ENCODE data around the gene SLBP.
"Not testable (repeated sequence)": the region's sequence is repeated elsewhere in the genome, so short reads cannot be mapped to it uniquely, and the experiment has no call there.

Gene SLBP

DNA sequence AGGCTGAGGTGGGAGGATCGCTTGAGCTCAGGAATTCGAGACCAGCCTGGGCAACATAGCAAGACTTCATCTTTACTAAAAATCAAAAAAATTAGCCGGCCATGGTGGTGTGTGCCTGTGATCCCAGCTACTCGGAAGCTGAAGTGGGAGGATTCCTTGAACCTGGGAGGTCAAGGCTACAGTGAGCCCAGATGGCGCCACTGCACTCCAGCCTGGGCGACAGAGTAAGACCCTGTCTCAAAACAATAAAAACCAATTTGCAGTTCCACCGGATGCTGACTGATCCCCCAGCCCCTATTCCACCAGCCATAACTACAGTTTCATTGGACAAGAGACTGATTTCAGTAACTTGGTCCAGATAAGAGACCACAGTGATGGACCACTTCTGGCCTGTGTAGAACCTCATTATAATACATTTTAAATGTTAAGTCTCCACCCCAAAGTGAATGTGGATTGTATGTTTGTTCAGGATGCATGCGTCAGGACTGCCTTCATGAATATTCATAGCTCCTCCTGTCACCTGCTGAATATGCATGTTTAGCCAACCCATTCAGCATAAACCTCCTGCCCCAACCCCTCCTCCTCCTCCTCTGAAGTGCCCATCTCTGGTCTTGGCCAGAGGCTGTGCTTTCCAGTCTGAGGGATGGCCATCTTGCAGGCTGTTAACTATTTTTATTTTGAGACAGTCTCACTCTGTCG is 2.3 kb upstream of the SLBP start:
- Histone ChIP-seq H3K9ac (ENCODE audit: low read length) (peak overlapping the region; percentile 22), H3K27me3 (replicated peaks; ENCODE audit: control insufficient read depth, insufficient read depth, low read length) (no peaks in the 10 kb centered on the region), H3K4me3 (ENCODE audit: low read length) (no peak overlapping the region), H3K4me1 (ENCODE audit: control insufficient read depth, insufficient read depth, low read length) (peaks cover 29% of the 10 kb centered on the region), H3K36me3 (ENCODE audit: control insufficient read depth, insufficient read depth, low read length, severe bottlenecking) (peaks cover 15% of the 10 kb centered on the region), H3K9me3 (ENCODE audit: control insufficient read depth, low read length) (no peaks in the 10 kb centered on the region)
- DNase-seq (ENCODE audit: low read depth), result no peak

DNA sequence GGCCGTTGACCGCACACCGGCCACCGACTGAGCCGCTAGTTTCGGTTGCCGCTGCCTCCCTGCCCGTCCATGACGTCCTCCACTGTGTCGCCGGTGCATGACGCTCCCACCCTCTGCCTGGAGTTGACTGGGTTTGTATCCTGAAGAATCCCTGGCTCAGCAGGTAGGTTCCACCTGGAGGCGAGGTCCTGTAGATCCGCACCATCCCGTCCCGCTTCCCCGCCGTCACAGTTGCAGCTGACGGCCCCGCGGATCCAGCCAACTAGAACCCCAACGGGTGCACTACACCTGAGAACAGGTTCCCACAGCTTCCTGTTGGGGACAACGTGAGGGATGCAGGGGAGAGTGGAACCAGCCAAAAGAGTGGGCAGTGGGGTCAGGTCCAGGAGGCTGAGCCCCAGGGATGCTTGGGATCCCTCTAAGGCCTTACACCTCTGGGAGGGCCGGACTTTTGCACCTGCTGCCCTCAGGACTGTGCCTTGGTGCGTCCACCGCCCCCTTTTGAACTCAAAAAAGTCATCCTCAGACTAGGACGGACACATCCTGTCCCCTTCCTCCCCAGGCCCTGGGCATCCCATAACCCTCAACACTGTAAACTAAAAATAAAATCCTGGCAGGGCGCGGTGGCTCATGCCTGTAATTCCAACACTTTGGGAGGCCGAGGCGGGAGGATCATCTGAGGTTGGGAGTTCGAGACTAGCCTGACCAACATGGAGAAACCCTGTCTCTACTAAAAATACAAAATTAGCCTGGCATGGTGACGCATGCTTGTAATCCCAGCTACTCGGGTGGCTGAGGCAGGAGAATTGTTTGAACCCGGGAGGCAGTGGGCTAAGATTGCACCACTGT is 1.1 kb upstream of the SLBP start:
- peaks cover 22% of the 10 kb centered on the region for H3K4me1 ChIP-seq (ENCODE audit: control insufficient read depth, insufficient read depth, low read length)
- peak overlapping the region; percentile 93 for H3K9ac ChIP-seq (ENCODE audit: low read length)
- DNase-seq (ENCODE audit: low read depth), result no peak
- no peaks in the 10 kb centered on the region for H3K9me3 ChIP-seq (ENCODE audit: control insufficient read depth, low read length)
- peaks cover 13% of the 10 kb centered on the region for H3K36me3 ChIP-seq (ENCODE audit: control insufficient read depth, insufficient read depth, low read length, severe bottlenecking)
- peak overlapping the region; percentile 94 for H3K4me3 ChIP-seq (ENCODE audit: low read length)
- H3K27me3 ChIP-seq (replicated peaks; ENCODE audit: control insufficient read depth, insufficient read depth, low read length), result no peaks in the 10 kb centered on the region

DNA sequence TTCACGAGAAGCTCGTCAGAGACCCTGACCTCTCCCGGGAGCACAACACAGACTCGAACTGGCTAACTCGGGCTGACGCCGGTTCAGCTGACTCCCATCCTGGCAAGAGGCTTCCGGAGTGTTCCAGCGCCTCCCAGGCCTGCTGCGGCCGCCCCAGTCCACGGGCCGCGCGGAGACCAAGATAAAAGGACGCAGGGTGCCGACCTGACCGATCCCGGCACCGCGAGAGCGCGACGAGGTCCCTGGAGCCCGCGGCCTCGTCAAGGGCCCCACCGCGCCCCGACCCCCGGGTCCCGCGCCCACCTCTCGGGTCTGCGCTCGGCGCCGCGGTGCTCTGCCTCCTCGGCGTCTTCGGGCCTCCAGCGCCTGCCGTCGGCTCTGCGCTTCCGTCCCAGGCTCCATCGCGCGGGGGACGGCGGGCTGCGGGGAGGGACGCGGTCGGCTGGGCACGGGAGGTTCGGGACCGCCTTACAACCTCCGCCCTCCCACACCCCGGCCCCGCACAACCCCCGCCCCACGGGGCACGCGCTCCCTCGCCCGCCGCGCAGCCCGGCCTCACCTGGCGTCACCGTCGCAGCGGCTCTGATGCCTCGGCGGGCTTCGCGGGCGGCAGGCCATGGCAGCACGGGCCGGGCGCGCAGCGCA is 426 bp downstream of the SLBP start:
- no peaks in the 10 kb centered on the region for H3K9me3 ChIP-seq (ENCODE audit: control insufficient read depth, low read length)
- peak overlapping the region; percentile 93 for H3K9ac ChIP-seq (ENCODE audit: low read length)
- peak overlapping the region; percentile 94 for H3K4me3 ChIP-seq (ENCODE audit: low read length)
- H3K4me1 ChIP-seq (ENCODE audit: control insufficient read depth, insufficient read depth, low read length), result peaks cover 22% of the 10 kb centered on the region
- H3K27me3 ChIP-seq (replicated peaks; ENCODE audit: control insufficient read depth, insufficient read depth, low read length), result no peaks in the 10 kb centered on the region
- peak; percentile 74 for DNase-seq (ENCODE audit: low read depth)
- peaks cover 5% of the 10 kb centered on the region for H3K36me3 ChIP-seq (ENCODE audit: control insufficient read depth, insufficient read depth, low read length, severe bottlenecking)

DNA sequence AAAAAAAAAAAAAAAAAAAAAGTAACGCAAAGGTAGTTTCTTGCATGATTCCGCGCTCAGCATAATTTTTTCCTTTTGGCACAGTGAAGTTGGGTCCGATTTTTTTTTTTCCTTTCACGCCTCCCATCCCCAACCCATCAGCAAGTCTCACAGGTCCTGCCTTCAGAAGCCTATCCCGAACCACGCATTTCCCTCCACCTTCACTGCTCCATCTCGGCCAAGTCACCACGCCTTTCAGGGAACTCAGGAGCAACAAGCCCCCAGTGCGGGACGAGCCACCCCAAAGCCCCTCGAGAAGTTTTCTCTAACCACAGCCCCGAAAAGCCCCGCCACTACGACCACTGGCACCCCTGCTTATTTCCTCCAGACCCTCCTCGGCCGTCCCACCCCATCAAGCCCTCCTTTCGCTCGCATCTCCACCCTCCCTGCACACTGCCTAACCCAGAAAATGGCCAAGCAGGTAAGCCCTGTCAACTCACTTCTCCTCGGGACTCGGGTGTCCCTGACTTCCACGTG is 1.0 kb downstream of the SLBP start:
- Histone ChIP-seq H3K36me3 (ENCODE audit: control insufficient read depth, insufficient read depth, low read length, severe bottlenecking) (peaks cover 10% of the 10 kb centered on the region), H3K9ac (ENCODE audit: low read length) (peak overlapping the region; percentile 93), H3K4me1 (ENCODE audit: control insufficient read depth, insufficient read depth, low read length) (peaks cover 22% of the 10 kb centered on the region), H3K9me3 (ENCODE audit: control insufficient read depth, low read length) (no peaks in the 10 kb centered on the region), H3K4me3 (ENCODE audit: low read length) (peak overlapping the region; percentile 94), H3K27me3 (replicated peaks; ENCODE audit: control insufficient read depth, insufficient read depth, low read length) (no peaks in the 10 kb centered on the region)
- peak; percentile 34 for DNase-seq (ENCODE audit: low read depth)

DNA sequence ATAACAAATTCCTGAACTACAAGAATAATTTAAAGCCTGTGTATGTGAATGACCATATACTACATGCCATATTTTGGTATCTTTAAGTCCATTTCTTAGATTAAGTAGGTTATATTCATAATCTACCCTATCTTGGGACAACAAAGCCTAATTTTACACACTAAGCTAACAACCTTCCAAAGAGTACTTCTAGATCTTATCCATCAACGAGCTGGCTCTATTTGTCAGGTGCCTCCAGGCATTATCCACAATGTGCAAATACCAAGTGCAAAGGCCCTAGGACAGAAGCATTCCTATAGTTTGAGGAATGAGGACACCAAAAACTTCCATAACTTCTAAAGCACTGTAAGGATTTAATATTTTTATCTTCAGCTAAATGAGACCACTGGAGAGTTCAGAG is 3.5 kb downstream of the SLBP start:
- Histone ChIP-seq H3K9ac (ENCODE audit: low read length) (no peak overlapping the region), H3K4me1 (ENCODE audit: control insufficient read depth, insufficient read depth, low read length) (peaks cover 22% of the 10 kb centered on the region), H3K9me3 (ENCODE audit: control insufficient read depth, low read length) (no peaks in the 10 kb centered on the region), H3K27me3 (replicated peaks; ENCODE audit: control insufficient read depth, insufficient read depth, low read length) (no peaks in the 10 kb centered on the region), H3K4me3 (ENCODE audit: low read length) (no peak overlapping the region), H3K36me3 (ENCODE audit: control insufficient read depth, insufficient read depth, low read length, severe bottlenecking) (peaks cover 34% of the 10 kb centered on the region)
- DNase-seq (ENCODE audit: low read depth), result no peak

DNA sequence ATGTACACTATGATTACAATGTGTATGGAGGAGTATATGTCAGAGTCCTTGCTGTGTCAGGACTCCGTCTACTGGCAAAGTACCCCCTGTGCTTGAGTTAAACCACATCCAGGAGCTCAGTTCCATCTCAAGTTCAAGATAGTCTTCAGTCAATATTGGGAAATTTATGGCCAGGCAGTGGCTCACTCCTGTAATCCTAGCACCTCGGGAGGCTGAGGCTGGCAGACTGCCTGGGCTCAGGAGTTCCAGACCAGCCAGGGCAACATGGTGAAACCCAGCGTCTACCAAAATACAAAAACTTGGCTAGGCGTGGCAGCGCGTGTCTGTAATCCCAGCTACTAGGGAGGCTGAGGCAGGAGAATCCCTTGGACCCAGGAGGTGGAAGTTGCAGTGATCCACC is 5.8 kb downstream of the SLBP start:
- Histone ChIP-seq H3K9ac (ENCODE audit: low read length) (no peak overlapping the region), H3K4me3 (ENCODE audit: low read length) (no peak overlapping the region), H3K27me3 (replicated peaks; ENCODE audit: control insufficient read depth, insufficient read depth, low read length) (no peaks in the 10 kb centered on the region), H3K9me3 (ENCODE audit: control insufficient read depth, low read length) (no peaks in the 10 kb centered on the region), H3K36me3 (ENCODE audit: control insufficient read depth, insufficient read depth, low read length, severe bottlenecking) (peaks cover 51% of the 10 kb centered on the region), H3K4me1 (ENCODE audit: control insufficient read depth, insufficient read depth, low read length) (peaks cover 15% of the 10 kb centered on the region)
- no peak for DNase-seq (ENCODE audit: low read depth)

DNA sequence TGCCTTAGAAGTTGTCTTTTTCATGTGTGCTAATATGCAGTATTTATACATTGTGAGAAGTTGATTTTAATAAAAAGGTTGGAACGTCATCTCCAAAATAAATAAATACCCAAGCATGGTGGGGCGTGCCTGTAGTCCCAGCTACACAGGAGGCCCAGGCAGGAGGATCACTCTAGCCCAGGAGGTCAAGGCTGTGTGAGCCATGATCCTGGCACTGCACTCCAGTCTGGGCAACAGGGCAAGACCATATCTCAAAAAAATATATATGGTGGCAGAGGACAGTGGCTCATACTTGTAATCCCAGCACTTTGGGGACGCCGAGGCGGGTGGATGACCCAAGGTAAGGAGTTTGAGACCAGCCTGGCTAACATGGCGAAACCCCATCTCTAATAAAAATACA is 6.4 kb downstream of the SLBP start:
- H3K9me3 ChIP-seq (ENCODE audit: control insufficient read depth, low read length), result no peaks in the 10 kb centered on the region
- no peak overlapping the region for H3K4me3 ChIP-seq (ENCODE audit: low read length)
- DNase-seq (ENCODE audit: low read depth), result no peak
- H3K4me1 ChIP-seq (ENCODE audit: control insufficient read depth, insufficient read depth, low read length), result peaks cover 8% of the 10 kb centered on the region
- H3K9ac ChIP-seq (ENCODE audit: low read length), result no peak overlapping the region
- no peaks in the 10 kb centered on the region for H3K27me3 ChIP-seq (replicated peaks; ENCODE audit: control insufficient read depth, insufficient read depth, low read length)
- peaks cover 54% of the 10 kb centered on the region for H3K36me3 ChIP-seq (ENCODE audit: control insufficient read depth, insufficient read depth, low read length, severe bottlenecking)

DNA sequence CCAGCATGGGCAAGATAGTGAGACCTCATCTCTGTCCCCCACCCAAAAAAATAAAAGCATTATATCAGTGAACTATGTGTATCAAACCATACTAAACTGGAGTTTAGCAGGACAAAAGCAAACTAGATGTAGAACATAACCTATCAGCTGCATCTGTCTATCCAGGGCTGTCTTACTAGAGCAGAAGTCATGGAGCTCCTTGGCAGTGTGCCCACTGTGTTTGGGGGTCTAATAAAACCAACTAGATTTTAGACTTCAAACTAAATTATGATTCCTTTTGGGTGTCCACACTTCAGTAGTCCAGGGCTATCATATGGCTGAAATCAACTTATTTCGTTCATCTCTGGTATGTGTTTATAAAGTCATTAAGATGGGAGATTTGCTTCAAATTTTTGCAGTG is 8.3 kb downstream of the SLBP start:
- no peaks in the 10 kb centered on the region for H3K4me1 ChIP-seq (ENCODE audit: control insufficient read depth, insufficient read depth, low read length)
- H3K9me3 ChIP-seq (ENCODE audit: control insufficient read depth, low read length), result no peaks in the 10 kb centered on the region
- no peak overlapping the region for H3K4me3 ChIP-seq (ENCODE audit: low read length)
- DNase-seq (ENCODE audit: low read depth), result no peak
- no peak overlapping the region for H3K9ac ChIP-seq (ENCODE audit: low read length)
- H3K27me3 ChIP-seq (replicated peaks; ENCODE audit: control insufficient read depth, insufficient read depth, low read length), result no peaks in the 10 kb centered on the region
- peaks cover 68% of the 10 kb centered on the region for H3K36me3 ChIP-seq (ENCODE audit: control insufficient read depth, insufficient read depth, low read length, severe bottlenecking)

DNA sequence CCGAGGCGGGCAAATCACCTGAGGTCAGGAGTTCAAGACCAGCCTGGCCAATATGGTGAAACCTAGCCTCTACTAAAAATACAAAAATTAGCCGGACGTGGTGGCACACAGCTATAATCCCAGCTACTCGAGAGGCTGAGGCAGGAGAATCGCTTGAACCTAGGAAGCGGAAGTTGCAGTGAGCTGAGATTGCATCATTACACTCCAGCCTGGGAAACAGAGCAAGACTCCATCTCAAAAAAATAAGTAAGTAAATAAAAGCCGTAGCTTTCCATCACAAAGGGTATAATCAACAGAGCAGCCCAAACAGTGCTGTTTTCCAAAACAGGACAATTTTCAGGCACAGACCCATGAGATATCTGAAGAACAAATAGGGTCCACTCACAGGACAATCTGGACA is 10.4 kb downstream of the SLBP start:
- H3K27me3 ChIP-seq (replicated peaks; ENCODE audit: control insufficient read depth, insufficient read depth, low read length); H3K9ac ChIP-seq (ENCODE audit: low read length); H3K9me3 ChIP-seq (ENCODE audit: control insufficient read depth, low read length); H3K4me3 ChIP-seq (ENCODE audit: low read length); H3K4me1 ChIP-seq (ENCODE audit: control insufficient read depth, insufficient read depth, low read length); DNase-seq (ENCODE audit: low read depth): not testable (repeated sequence)
- H3K36me3 ChIP-seq (ENCODE audit: control insufficient read depth, insufficient read depth, low read length, severe bottlenecking), result peaks cover 80% of the 10 kb centered on the region

DNA sequence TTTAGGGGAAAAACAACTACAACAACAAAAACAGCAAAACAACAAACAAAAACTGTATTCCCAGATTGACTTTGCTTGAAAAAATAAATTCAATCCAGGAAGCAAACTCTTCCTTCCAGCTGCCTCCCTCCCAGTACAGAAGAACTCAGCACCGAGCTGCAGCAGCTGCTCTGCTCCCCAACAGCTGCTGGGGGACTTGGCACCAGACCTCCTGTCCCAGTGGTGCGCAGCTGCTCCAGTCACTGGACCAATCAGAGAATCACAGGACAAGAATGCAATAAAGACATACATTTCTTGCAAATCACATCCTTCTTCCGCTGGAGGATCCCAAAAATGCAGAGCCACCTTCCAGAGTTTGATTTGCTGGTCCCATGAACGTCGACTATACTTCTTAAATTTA is 16.2 kb downstream of the SLBP start:
- Histone ChIP-seq H3K4me1 (ENCODE audit: control insufficient read depth, insufficient read depth, low read length) (peaks cover 9% of the 10 kb centered on the region), H3K36me3 (ENCODE audit: control insufficient read depth, insufficient read depth, low read length, severe bottlenecking) (peaks cover 85% of the 10 kb centered on the region), H3K9me3 (ENCODE audit: control insufficient read depth, low read length) (no peaks in the 10 kb centered on the region), H3K9ac (ENCODE audit: low read length) (no peak overlapping the region), H3K27me3 (replicated peaks; ENCODE audit: control insufficient read depth, insufficient read depth, low read length) (no peaks in the 10 kb centered on the region), H3K4me3 (ENCODE audit: low read length) (no peak overlapping the region)
- no peak for DNase-seq (ENCODE audit: low read depth)

All from adipocyte (in vitro differentiated cells).